SK-MEL-5 (cell line): ENCODE measurements around the gene CREG1. TPM values are rescaled to one million over a fixed set of nuclear protein-coding genes. Genes with fewer than 3 reads are reported as not detected.
"Not testable (repeated sequence)": the region's sequence is repeated elsewhere in the genome, so short reads cannot be mapped to it uniquely, and the experiment has no call there.

Experiments
- DNase-seq: peaks from one replicate; pipeline ENCODE4 v3.0.0-alpha.2; 2016; ENCODE audit warnings: low read depth, low spot score
- in situ Hi-C: cut with HindIII; loops from 2 replicates; pipeline ENCODE4 v1.10.0; 2016; ENCODE audit warnings: low sequenced_read_pairs, high pct_unique_total_duplicates, low pct_unique_long_range_greater_than_20kb
- polyA plus RNA-seq, 2 experiments: library from polyadenylated mRNA; depleted of rRNA; stranded (reverse); fragments of >200 nt; gene quantifications; 2 replicates each; pipeline ENCODE4 v1.2.3, GENCODE V29; 2015
- total RNA-seq: library from RNA; depleted of rRNA; stranded (reverse); fragments of >200 nt; shearing (Covaris generic); gene quantifications from 2 replicates; pipeline ENCODE4 v1.2.3, GENCODE V29; 2014; rRNA removed

Gene CREG1
- total RNA-seq: 152 and 156 TPM in 2 replicates
- polyA plus RNA-seq (2015; cell fraction: cytosol; rRNA removed): 223 and 226 TPM in 2 replicates
- polyA plus RNA-seq (2015; cell fraction: nucleus; rRNA removed): 31.6 and 39.4 TPM in 2 replicates

DNA sequence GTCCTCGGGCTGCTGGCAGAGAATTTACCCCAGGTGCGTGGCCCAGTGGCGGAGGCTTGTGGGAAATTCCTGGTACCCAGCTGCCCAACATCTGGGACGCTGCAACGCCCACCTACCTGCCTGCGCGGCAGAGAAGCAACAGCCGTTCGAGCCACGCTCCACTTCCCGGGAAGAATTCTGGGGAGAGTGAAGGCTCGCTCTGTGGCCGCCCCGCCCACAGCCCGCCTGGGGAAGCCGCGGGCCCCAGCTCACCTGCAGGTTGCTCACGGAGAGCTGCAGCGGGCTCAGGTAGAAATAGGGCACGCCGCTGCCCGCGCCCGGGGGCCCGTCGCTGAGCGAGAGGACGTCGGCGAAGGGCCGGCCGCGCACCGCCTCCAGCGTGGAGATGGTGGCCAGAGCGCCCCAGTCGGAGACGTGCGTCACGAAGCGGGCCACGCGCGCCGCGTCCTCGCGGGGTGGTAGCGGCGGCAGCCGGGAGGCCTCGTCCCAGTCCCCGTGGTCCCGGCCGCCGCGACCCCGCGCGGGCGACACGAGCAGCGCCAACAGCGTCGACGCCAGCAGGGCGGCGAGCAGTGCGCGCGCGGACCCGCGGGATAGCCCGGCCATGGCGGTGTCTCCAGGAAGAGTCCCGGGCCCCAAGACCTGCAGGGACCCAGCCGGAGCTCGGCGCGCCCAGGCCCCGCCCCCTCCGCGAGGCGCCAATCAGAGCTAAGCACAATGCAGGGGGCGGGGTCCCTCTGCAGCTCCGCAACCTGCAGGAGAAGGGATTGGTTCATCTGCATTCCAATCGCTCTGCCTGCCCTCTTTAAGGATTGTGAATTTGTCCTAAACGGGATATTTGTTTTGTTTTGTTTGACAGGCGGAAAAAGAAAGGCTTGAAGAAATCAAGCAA, at the start of gene CREG1:
CREG1 (minus strand) TSS at position 627 of the 892 bp plus-strand sequence.
- peak; percentile 91 for DNase-seq
- in situ Hi-C loops: no loop called here

DNA sequence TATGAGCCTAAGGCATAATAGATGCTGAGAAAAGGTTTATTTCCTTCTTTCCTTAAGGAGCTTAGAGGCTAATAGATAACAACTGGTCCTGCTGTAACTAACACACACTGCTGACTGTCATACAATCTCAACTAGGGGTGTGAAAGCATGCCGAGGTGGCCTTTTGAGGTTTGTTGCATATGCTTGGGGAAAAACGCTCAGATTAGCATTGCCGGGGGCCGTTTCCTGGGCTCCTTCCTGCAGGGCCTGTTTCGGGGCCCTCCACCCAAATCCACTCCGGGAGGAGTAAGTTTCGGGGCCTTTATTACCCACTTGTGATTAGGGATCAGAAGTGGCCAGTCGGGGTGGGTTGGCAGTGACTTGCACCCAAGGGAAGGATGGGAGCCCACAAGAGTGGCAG, 49.3 kb upstream of the CREG1 start:
- in situ Hi-C loops: no loop called here
- DNase-seq: no peak

DNA sequence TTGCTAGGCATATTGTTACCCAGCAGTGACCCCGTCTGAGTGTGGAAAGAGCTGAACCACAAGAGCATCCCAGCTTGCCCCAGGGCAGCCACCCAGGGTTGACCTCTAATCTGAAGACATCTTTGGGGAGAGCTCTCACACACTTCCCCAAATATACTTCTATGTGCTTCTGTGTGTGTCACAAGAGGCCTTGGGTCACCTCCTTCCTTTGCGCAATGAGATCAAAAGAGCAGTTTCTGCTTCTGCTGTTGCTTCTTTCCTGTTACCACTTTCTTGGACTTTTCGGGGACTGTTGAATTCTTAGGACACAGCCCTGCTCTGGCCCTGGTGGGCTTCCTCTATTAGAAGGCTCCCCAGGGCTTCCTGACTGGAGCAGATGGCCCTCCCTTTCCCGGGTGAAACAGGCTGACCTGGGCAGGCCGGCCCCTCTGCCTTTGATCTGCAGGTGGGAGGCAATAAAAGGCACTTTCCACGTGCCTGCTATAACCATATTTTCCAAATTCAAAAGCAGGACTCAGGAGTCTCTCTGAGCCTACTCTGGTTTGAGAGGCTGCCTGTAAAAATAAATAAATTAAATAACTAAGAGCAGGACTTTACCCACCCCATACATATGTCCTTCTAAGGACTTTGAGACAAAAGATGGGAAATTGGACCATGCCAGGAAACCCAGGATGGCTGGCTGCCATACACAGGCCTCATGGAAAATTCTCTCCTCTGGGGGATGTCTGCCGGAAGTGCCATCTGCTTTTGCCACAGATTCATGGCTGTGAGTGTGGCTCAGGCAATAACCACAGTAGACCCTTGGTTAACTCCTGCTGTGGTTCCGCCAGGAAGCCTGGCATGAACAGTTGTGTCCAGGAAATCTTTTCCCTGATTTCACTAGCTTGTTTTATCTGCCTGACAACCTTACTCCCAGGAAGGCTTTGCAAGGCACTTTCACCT, 48.2 kb upstream of the CREG1 start:
- no peak for DNase-seq
- in situ Hi-C loops: no loop called here

DNA sequence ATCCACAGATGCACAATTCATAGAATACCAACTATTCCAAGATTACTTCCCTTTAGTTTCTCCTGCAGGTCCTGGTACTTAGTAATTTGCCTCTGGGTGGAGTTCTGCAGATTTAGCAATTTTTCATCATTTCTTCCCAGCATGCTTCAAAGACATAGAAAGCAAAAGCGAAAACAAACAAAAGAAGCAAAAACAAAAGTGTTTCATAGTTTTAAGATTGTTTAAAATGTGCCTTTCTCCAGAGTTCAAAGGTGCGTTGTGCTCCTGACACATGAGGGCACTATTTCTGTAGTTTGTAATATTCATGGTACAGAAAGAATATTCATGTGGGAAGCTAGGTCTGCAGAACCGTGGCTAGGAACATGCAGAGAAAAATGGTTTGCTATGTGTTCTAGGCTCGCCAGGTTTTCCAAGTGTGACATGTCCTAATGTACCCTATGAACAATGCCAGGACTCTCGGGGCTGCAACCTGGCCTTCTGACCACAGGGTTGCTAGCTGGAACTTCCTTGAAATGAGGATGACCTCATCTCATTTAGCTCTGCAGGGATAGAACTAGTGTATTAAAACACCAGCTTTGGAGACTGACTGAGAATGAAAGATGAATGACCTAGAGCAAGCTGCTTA, 46.5 kb upstream of the CREG1 start:
- DNase-seq: peak; percentile 51
- in situ Hi-C loops: no loop called here

DNA sequence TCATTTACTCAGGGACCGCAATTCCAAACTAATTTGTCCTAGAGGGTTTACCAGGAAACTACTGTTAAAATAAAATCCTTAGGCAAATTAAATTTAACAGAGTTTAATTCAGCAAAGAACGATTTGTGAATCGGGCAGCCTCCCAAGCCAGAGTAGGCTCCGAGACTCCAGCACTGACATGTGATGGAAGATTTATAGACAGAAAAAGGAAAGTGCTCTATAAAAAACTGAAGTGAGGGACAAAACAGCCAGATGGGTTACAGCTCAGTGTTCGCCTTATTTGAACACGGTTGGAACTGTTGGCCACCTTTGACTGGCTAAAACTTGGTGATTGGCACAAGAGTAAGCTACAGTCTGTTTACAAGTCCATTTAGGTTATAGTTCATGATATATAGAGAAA, 41.3 kb upstream of the CREG1 start:
- in situ Hi-C loops: no loop called here
- DNase-seq: no peak

DNA sequence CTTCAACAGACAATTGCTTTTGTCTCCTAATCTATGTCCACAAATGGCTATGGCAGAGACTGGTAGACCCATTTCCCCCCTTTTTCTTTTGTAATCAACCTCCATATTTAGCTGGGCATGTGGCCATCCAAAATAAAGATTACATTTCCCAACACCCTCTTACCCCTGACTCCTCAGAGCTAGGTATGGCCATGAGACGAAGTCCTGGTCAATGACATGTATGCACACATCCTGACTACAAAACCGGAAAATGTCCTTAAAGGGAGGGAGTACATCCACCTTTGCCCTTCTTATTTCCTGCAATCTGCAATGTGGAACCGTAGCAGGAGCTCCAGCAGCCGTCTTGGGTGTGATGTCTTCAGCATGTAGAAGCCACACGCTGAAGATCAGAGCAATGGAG, 40.3 kb upstream of the CREG1 start:
- in situ Hi-C loops: no loop called here
- DNase-seq: no peak

DNA sequence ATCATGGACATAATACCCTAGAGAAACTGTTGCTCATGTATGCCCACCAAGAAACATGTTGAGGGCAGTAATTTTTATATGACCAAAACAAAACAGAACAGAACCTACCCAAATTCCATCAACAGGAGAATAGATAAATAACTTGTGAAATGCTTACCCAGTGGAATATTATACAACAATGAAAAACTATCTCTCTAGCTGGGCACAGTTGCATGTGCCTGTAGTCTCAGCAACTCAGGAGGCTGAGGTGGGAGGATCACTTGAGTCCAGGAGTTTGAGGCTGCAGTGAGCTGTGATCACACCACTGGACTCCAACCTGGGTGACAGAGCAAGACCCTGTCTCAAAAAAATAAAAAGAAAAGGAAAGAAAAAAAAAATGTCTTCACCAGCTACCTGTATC, 38.9 kb upstream of the CREG1 start:
- in situ Hi-C loops: no loop called here

DNA sequence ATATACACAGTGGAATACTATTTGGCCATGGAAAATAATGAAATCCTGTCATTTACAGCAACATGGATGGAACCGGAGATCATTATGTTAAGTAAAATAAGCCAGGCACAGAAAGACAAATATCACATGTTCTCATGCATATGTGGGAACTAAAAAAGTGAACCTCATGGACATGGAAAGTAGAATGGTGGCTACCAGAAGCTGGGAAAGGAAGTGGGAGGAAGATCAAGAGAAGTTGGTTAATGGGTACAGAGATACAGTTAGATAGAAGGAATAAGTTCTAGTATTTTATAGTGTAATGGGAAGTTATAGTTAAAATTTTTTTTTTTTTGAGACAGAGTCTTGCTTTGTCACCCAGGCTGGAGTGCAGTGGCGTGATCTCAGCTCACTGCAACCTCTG, 34.8 kb upstream of the CREG1 start:
- in situ Hi-C loops: no loop called here
- DNase-seq: no peak

More for the DNA sequence above, 38.9 kb upstream of the CREG1 start:
- no peak for DNase-seq

DNA sequence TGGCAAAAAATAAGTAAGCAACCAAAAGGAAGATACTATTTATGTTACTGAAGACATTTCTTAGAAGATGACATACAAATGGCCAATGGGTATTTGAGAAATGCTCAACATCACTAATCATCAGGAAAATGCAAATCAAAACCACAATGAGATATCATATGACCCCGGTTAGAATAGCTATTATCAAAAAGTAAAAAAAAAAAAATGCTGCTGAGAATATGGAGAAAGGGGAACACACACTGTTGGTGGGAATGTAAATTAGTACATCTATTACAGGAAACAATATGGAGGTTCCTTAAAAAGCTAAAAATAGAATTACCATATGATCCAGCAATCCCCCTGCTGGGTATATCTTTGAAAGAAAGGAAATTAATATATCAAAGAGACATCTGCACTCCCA, 34.3 kb upstream of the CREG1 start:
- no peak for DNase-seq
- in situ Hi-C loops: no loop called here

DNA sequence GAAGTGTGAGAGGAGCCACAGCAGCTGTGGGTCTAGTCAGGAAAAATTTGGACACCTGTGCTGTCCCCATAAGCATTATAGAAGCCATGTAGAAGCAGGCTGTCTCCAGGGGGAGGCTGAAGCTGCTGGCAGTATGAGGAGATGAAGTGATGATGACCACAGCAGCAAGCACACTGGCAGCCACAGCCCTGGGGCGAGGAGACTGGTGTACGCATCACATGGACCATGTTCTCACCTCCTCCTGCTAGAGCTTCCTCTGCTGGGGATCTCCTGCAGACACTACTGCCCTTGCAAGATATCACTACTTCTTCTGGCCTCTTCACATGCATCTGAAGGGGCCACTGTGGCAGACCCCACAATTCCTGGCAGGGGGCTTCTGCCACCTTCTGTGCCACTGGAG, 33.8 kb upstream of the CREG1 start:
- no peak for DNase-seq
- in situ Hi-C loops: no loop called here

DNA sequence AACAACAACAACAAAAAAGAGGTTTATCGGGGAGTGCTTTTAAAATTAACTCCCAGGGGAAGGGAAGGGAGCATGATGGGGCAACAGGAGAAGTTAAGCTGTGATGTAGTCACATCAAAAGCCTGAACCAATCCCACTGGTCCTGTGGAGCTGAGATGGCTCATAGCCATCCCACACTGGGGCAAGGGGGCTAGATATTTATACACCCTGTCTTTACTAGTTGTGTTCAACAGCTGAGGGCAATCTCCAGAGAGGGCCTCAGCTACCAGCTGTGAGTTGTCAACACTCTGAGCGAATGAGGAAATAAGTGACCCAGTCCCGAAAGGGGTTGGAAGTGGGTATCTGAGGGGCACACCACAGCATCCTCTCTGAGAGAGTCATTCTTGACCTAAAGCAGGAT, 31.0 kb upstream of the CREG1 start:
- in situ Hi-C loops: no loop called here
- DNase-seq: no peak

DNA sequence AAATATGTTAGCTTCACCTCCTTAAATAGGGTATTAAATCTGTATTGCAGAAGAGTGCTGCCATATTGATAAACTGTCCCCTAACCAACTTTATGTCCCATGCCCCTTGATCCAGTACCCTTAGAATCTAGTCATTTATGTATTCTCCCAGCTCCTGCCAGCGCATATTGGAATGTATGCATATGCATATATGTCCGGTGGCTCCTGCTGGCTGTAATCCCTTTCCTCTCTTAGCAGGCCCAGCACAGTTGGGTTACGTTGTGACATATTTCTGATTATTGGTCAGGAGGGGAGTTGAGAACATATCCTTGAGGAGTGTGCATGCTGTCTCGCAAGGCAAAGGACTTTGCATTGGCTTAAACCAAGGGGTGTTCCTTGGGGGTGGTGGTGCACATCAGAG, 29.2 kb upstream of the CREG1 start:
- in situ Hi-C loops: no loop called here

DNA sequence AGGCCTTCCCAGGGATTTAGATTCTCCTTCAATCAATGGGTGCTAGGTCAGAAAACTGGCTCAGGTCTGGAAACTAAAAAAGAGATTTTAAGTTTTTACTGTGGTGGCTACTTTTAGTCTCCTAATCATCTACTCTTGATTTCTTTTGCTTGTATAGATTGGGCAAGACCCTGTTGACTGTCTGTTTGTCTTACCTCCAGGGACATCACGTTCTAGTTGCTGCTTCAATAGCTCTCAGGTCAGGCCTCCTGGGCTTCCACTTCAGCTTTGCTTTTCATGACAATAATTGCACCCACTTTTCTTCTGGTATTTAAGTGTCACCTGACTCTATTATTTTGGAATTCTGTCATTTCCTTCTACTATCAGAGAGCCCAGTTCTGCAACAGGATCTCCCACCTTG, 28.5 kb upstream of the CREG1 start:
- in situ Hi-C loops: no loop called here
- DNase-seq: no peak

More for the DNA sequence above, 29.2 kb upstream of the CREG1 start:
- no peak for DNase-seq

DNA sequence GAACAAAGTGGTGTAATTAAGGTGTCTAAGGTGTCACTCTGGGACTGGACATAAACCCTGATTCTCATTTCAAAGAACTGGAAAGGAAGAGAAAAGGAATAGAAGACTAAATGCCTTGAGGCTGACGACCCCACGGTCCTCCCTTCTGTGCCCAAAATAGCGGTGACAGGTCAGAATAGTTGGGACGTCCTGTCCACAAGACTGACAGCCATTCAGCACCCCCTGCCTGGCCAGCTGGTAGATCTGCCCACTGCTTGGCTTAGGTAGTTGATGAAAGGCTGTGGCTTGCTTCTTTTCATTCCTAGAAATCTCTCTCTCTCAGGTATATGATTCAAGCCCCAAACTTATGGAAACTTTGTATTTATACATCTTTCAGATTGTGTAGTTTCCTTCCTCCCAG, 26.4 kb upstream of the CREG1 start:
- no peak for DNase-seq
- in situ Hi-C loops: no loop called here

DNA sequence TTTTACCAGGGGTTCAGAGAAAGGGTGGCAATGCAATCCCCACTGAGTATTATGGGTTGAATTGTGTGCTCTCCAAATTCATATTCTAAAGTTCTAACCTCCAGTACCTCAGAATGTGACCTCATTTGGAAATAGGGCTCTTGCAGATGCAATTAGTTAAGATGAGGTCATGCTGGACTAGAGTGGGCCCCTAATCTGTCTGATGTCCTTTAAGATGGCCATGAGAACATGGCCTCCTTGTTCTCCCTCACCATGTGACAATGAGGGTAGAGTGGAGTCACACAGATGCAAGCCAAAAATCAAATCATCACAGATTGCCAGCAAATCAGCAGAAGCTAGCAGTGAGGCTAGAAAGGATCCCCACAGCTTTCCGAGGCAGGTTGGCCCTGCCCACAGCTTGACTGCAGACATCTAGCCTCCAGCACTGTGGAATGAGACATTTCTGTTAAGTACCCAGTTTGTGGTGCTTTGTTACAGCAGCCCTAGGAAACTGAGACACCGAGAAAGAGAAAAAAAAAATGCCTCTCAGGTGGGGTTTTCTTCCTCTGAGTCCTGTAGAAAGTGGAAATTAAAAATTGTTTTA, 25.5 kb upstream of the CREG1 start:
- in situ Hi-C loops: no loop called here
- no peak for DNase-seq

DNA sequence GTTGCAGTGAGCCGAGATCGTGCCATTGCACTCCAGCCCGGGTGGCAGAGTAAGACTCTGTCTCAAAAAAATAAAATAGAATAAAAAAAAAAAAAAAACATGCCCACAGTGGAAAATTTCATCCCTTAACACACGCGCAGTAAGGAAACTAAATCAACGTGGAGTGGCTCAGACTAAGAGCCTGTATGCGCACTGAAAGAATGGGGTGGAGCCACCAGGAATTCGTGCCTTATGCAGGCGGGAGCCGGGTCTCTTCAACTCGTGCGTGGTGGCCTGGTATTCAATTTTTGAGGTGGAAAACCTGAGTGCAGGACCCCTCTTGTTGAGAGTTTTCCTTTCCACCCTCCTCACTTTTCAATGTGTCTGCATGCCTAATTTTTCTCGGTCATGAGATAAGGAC, 22.1 kb upstream of the CREG1 start:
- no peak for DNase-seq
- in situ Hi-C loops: no loop called here

DNA sequence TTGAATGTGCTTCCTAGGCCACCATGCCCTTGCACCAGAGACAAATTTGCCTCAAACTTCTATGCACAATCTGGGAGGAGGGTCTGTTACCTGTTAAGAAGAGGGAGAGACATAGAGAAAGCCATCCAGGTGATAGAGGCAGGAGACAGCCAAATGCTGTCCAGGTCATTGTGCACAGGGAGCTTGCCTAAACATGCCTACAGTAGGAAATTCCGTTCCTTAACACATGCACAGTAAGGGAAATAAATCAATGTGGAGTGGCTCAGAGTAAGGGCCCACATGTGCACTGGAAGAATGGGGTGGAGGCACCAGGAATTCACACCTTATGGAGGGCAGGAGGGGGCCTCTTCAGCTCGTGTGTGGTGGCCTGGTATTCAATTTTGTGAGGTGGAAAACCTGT, 19.5 kb upstream of the CREG1 start:
- no peak for DNase-seq
- in situ Hi-C loops: no loop called here

DNA sequence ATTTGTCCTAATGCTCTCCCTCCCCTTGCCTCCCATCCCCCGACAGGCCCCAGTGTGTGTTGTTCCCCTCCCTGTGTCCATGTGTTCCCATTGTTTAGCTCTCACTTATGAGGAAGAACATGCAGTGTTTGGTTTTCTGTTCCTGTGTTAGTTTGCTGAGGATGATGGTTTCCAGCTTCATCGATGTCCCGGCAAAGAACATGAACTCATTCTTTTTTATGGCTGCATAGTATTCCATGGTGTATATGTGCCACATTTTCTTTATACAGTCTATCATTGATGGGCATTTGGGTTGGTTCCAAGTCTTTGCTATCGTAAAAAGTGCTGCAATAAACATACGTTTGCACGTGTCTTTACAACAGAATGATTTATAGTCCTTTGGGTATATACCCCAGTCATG, 17.1 kb upstream of the CREG1 start:
- DNase-seq, in situ Hi-C loops: not testable (repeated sequence)
